Activated T-helper 17 cell treated with anti-CD3 and anti-CD28 coated beads, Interleukin-2, amount 50 U/mL, for 72 hours (primary cell): Measurements from ENCODE around the gene RXRA. TPM values are rescaled to one million over a fixed set of nuclear protein-coding genes. Genes with fewer than 3 reads are reported as not detected.

Experiments
- ATAC-seq: fragments of 150-1000 bp; cut with Tn5 transposase; replicated peaks from 2 replicates; pipeline ENCODE4 v1.10.0; 2021; ENCODE audit warnings: mild to moderate bottlenecking, moderate library complexity
- H3K27ac Mint-ChIP-seq: one replicate; pipeline ENCODE4 v1.8.0; 2022; ENCODE audit warnings: mixed read lengths
- H3K27me3 Mint-ChIP-seq: one replicate; pipeline ENCODE4 v1.8.0; 2022; ENCODE audit warnings: mixed read lengths
- H3K36me3 Mint-ChIP-seq: one replicate; pipeline ENCODE4 v1.8.0; 2022; ENCODE audit warnings: low read depth, mild to moderate bottlenecking, mixed read lengths
- H3K4me1 Mint-ChIP-seq: one replicate; pipeline ENCODE4 v1.8.0; 2022; ENCODE audit warnings: mixed read lengths
- H3K4me3 Mint-ChIP-seq: one replicate; pipeline ENCODE4 v1.8.0; 2022; ENCODE audit warnings: mild to moderate bottlenecking, mixed read lengths
- H3K9me3 Mint-ChIP-seq: one replicate; pipeline ENCODE4 v1.8.0; 2022; ENCODE audit warnings: mixed read lengths
- total RNA-seq, 2 donors: library from RNA; stranded (reverse); gene quantifications; one replicate each; pipeline ENCODE4 v1.2.3, GENCODE V29; 2022

Gene RXRA
- total RNA-seq, 2 donors from 2014 or later = 4.2 to 41.6 TPM

GRCh38 chr9:134395737-134396257 lies 69.5 kb downstream of the RXRA start:
- H3K9me3 Mint-ChIP-seq = no peaks in the 10 kb centered on the region
- H3K27ac Mint-ChIP-seq = peak overlapping the region; percentile 95

DNA sequence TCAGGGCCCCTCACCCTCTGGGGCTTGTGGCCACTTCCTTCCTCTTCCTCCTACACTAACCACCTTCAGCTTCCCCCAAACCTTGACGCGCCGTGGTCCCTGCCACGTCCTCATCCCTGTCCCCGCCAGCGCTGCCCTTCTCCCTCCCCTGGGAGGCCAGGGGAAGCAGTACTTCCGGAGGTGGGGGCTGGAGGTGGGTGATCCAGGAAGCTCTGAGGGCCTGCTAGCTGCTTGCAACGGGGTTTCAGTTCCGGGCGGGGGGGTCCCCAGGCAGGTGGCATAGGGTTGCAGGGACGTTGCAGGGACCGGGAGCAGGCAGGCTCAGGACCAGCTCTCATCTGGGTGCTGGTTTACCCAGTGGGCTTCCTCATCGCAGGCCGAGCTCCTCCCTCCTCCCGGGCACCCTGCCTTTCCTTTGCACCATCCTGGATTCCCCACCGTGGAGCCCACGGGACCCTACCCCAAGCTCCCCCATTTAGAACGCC lies 70.0 kb downstream of the RXRA start:
- Mint-ChIP-seq H3K36me3 (peaks cover 33% of the 10 kb centered on the region), H3K27me3 (no peaks in the 10 kb centered on the region), H3K4me3 (peak overlapping the region; percentile 84), H3K27ac (peak overlapping the region; percentile 95), H3K4me1 (peaks cover 14% of the 10 kb centered on the region), H3K9me3 (no peaks in the 10 kb centered on the region)
- peak; percentile 42 for ATAC-seq

More at GRCh38 chr9:134395737-134396257, 69.5 kb downstream of the RXRA start:
- ATAC-seq = no peak
- Mint-ChIP-seq H3K36me3 (peaks cover 38% of the 10 kb centered on the region), H3K27me3 (no peaks in the 10 kb centered on the region), H3K4me1 (peaks cover 14% of the 10 kb centered on the region), H3K4me3 (peak overlapping the region; percentile 84)

GRCh38 chr9:134396825-134397224 lies 70.6 kb downstream of the RXRA start:
- peaks cover 28% of the 10 kb centered on the region for H3K36me3 Mint-ChIP-seq
- ATAC-seq = peak; percentile 43
- no peaks in the 10 kb centered on the region for H3K9me3 Mint-ChIP-seq
- peak overlapping the region; percentile 95 for H3K27ac Mint-ChIP-seq
- no peaks in the 10 kb centered on the region for H3K27me3 Mint-ChIP-seq
- peaks cover 14% of the 10 kb centered on the region for H3K4me1 Mint-ChIP-seq
- H3K4me3 Mint-ChIP-seq = peak overlapping the region; percentile 84

DNA sequence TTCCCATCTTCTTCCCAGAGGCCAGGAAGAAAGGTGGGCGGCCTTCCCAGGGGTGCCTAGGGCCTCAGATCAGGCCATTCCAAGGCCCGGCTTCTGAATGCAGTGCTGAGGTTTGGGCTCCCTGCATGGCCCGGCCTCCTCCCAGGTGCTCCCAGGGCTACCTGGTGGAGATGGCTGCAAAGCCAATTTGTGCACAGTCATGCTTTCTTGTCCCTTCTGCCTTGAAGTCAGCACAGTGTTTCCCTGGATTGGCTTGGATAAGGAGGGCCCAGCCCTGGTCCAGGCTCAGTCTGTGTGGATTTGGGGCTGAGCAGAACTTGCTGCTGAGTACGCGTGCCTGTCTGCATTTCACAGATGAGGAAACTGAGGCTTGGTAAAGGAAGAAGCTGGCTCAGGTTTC lies 72.5 kb downstream of the RXRA start:
- no peaks in the 10 kb centered on the region for H3K9me3 Mint-ChIP-seq
- H3K36me3 Mint-ChIP-seq = peaks cover 15% of the 10 kb centered on the region
- H3K4me3 Mint-ChIP-seq = no peak overlapping the region
- H3K27me3 Mint-ChIP-seq = no peaks in the 10 kb centered on the region
- ATAC-seq = no peak
- H3K27ac Mint-ChIP-seq = no peak overlapping the region
- H3K4me1 Mint-ChIP-seq = peaks cover 18% of the 10 kb centered on the region

DNA sequence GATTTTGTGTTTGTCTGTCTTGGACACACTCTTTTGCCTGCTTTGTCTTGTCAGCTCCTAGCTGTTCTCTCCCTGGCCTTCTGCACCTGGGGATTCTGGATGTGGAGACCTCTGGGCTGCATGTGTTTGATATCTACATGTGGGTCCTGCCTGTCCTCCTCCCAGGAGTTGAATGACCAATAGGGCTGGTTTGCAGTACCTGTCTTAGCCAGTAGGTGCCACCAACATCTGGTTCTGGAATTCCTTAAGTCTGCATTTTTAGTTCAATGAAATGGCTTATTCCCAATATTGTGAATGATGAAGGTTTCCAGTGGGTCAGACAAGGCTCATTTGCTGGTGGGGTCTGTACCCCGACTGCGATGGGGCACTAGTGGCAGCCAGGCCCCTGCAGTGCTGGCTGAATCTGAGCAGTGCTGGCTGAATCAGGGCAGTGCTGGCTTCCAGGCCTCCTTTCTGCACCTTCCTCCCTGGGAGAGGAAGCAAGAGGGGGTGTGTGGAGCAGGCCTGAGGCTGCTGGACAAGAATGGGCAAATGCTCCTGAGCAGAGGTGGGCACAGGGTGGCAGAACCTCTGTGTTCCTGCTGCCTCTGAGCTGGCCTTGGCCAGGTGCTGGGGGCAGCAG lies 73.3 kb downstream of the RXRA start:
- H3K4me3 Mint-ChIP-seq = no peak overlapping the region

DNA sequence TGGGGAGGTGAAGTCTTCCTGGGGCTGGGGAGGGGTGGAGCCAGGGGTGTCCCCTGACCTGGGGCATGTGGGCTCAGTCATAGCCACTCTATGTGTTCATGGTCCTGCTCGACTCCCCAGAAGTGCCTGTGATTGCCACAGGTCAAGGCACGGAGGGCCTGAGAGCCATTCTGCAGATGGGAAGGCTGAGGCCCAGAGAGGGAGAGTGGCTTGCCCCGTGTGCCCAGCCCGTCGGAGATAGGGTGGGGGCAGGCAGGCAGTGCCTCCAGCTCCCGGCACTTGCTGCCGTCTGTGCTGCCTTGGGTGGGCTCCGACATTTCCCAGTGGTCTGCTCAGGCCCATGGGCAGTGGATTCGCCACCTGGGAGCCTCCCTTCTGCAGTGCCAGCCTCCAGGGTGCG lies 74.0 kb downstream of the RXRA start:
- no peak overlapping the region for H3K27ac Mint-ChIP-seq
- H3K9me3 Mint-ChIP-seq = no peaks in the 10 kb centered on the region
- ATAC-seq = no peak
- H3K27me3 Mint-ChIP-seq = no peaks in the 10 kb centered on the region
- H3K36me3 Mint-ChIP-seq = peaks cover 9% of the 10 kb centered on the region
- no peak overlapping the region for H3K4me3 Mint-ChIP-seq
- H3K4me1 Mint-ChIP-seq = peaks cover 20% of the 10 kb centered on the region

More for the DNA sequence above, 73.3 kb downstream of the RXRA start:
- no peak for ATAC-seq
- Mint-ChIP-seq H3K9me3 (no peaks in the 10 kb centered on the region), H3K27ac (no peak overlapping the region), H3K27me3 (no peaks in the 10 kb centered on the region), H3K36me3 (peaks cover 9% of the 10 kb centered on the region), H3K4me1 (peaks cover 20% of the 10 kb centered on the region)

DNA sequence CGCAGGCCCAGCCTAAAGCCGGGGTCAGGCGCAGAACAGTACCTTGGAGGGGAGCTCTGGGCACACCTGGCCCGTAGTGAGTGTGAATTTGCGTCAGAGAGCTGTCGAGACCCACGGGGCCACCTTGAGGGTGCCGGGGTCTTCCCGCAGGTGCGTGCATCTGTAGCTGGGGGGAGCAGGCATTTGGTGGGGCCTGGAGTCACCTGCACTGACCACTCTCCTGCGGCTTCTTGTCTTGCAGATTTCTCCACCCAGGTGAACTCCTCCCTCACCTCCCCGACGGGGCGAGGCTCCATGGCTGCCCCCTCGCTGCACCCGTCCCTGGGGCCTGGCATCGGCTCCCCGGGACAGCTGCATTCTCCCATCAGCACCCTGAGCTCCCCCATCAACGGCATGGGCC lies 75.1 kb downstream of the RXRA start:
- H3K9me3 Mint-ChIP-seq = no peaks in the 10 kb centered on the region
- no peaks in the 10 kb centered on the region for H3K27me3 Mint-ChIP-seq
- no peak for ATAC-seq

GRCh38 chr9:134402182-134402581 lies 75.9 kb downstream of the RXRA start:
- Mint-ChIP-seq H3K4me3 (no peak overlapping the region), H3K27me3 (no peaks in the 10 kb centered on the region), H3K27ac (no peak overlapping the region), H3K9me3 (no peaks in the 10 kb centered on the region), H3K36me3 (peaks cover 6% of the 10 kb centered on the region), H3K4me1 (peaks cover 17% of the 10 kb centered on the region)
- ATAC-seq = no peak

More for the DNA sequence above, 75.1 kb downstream of the RXRA start:
- peaks cover 10% of the 10 kb centered on the region for H3K36me3 Mint-ChIP-seq
- H3K4me3 Mint-ChIP-seq = no peak overlapping the region
- H3K4me1 Mint-ChIP-seq = peaks cover 21% of the 10 kb centered on the region
- H3K27ac Mint-ChIP-seq = no peak overlapping the region

DNA sequence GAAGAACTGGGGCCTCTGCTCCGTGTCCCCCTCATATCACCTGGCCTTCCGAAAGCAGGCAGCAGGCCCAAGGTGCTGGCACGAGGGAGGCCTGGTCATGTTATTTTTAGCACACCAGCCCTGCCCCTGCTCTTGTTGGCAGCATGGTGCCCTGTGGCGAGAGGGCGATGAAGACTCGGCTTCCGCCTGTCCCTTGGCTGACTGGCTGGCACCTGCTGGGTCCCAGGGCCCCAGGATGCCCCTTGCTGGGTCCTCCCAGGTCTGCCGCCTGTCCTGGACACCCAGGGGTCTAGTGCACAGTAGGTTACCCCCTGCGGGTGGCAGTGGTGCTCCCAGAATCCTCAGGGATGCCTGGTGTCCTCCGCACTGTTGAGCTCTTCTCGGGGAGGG lies 77.0 kb downstream of the RXRA start:
- Mint-ChIP-seq H3K9me3 (no peaks in the 10 kb centered on the region), H3K27me3 (no peaks in the 10 kb centered on the region), H3K36me3 (peaks cover 6% of the 10 kb centered on the region), H3K4me1 (peaks cover 17% of the 10 kb centered on the region), H3K27ac (no peak overlapping the region), H3K4me3 (peak overlapping the region; percentile 55)
- ATAC-seq = no peak

- H3K9me3 Mint-ChIP-seq = no peaks in the 10 kb centered on the region
- peak overlapping the region; percentile 59 for H3K27ac Mint-ChIP-seq
These were observed 77.5 kb downstream of the RXRA start for GRCh38 chr9:134403682-134404301.

DNA sequence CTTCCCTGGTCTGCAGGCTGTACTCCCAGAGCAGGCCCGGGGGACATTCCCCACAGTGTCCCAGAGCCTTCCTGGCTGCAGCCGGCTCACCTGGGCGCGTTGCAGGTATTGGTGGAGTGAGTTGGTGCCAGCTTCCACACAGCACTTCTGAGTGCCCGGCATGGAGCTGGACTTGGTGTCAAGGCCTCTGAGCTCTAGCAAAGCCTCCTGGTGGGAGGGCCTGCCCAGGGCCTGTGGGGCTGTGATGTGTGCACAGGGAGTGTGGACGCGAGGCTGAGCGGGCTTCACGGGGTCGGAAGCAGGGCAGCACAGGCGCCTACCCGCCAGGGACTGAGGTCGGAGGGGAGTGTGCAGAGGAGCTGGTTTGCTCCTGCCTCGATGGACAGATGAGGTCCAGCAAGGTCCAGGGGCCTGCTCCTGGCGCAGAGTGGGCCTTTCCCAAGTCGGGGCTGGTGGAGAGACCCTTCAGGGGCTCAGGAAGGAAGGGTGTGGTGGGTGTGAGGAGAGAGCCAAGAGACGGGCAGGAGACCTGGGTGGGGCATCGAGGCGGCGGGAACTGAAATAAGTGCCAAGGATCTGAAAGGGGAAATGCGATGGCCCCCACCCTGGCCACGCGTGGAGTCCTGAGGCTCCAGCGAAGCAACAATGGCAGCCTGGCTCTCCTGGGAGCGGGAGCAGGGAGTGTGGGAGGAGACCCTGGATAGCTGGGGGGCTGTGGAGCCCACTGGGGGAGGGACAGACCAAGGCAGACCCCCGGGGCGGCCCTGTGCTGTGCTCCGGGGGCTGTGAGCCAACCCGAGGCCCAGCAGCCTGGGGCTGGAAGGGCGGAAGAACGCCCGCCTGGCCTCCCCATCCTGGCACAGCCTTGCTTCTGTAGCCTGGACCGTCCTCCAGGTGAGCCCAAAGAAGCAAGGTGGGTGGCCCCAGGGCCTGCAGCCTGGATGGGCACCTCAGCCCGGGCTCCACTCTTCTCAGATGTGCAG lies 78.4 kb downstream of the RXRA start:
- peaks cover 17% of the 10 kb centered on the region for H3K4me1 Mint-ChIP-seq
- ATAC-seq = no peak
- peak overlapping the region; percentile 55 for H3K4me3 Mint-ChIP-seq
- H3K9me3 Mint-ChIP-seq = no peaks in the 10 kb centered on the region
- H3K36me3 Mint-ChIP-seq = peaks cover 6% of the 10 kb centered on the region
- peak overlapping the region; percentile 59 for H3K27ac Mint-ChIP-seq
- no peaks in the 10 kb centered on the region for H3K27me3 Mint-ChIP-seq

More at GRCh38 chr9:134403682-134404301, 77.5 kb downstream of the RXRA start:
- no peaks in the 10 kb centered on the region for H3K27me3 Mint-ChIP-seq
- H3K4me3 Mint-ChIP-seq = peak overlapping the region; percentile 55
- peak; percentile 15 for ATAC-seq
- peaks cover 17% of the 10 kb centered on the region for H3K4me1 Mint-ChIP-seq
- peaks cover 6% of the 10 kb centered on the region for H3K36me3 Mint-ChIP-seq

DNA sequence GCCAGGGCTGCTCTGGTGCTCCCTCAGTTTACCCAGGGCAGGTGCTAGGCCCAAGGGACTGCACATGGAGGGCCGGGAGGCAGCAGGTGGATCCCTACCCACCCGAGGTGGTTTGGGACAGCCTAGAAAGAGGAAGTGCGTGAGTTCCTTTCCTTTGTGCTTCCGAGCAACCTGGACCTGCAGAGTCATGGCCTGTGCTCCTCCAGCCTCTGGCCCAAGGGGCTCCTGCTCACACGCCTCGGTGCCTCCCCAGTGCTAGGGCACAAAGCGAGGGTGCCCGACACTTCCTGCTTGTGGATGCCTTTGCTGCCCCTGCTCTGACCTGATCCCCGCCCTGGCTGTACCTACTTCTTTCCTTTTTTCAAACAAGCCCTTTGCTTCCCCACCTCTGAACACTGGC lies 79.3 kb downstream of the RXRA start:
- H3K27ac Mint-ChIP-seq = peak overlapping the region; percentile 54
- no peak for ATAC-seq
- no peaks in the 10 kb centered on the region for H3K9me3 Mint-ChIP-seq

DNA sequence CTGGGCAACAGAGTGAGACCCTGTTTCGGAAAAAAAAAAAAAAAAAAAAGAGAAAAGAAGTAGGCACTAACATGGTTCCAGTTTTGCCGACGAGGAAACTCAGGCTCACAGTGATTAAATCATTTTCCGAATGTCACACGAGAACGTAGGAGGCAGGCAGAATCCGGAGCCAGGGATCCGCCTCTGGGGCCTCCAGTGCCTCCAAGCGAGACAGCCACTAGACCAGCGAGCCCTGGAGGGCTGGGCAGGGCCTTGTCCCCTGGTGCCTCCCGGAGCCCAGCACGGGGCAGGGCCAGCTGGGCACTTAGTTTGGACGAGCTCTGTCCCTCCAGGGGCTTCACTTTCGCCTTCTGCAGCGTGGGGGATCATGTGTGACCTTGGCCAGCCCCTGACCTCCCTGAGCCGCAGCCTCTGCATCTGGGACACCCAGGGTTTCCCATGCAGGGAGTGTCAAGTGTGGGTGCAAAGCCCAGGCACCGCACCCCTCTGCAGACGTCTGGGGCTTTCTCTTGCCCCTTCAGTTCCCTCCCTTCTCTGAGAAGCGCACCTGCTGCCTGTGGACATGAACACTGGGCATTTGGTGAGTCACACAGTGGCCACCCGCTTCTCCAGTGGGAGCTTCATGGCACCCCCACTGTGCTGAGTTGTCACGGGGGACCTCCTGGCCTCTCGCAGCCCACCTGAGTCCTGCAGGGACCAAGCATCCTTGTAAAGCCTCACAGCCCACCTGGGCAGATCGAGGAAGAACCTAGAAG lies 80.3 kb downstream of the RXRA start:
- Mint-ChIP-seq H3K27ac (peak overlapping the region; percentile 76), H3K36me3 (peaks cover 6% of the 10 kb centered on the region), H3K4me1 (peaks cover 17% of the 10 kb centered on the region), H3K9me3 (no peaks in the 10 kb centered on the region), H3K4me3 (peak overlapping the region; percentile 61), H3K27me3 (no peaks in the 10 kb centered on the region)
- no peak for ATAC-seq

More for the DNA sequence above, 79.3 kb downstream of the RXRA start:
- H3K27me3 Mint-ChIP-seq = no peaks in the 10 kb centered on the region
- peak overlapping the region; percentile 61 for H3K4me3 Mint-ChIP-seq
- H3K36me3 Mint-ChIP-seq = peaks cover 6% of the 10 kb centered on the region
- peaks cover 17% of the 10 kb centered on the region for H3K4me1 Mint-ChIP-seq
